ENCODE data around the gene PPP1R1A.

Gene PPP1R1A

DNA sequence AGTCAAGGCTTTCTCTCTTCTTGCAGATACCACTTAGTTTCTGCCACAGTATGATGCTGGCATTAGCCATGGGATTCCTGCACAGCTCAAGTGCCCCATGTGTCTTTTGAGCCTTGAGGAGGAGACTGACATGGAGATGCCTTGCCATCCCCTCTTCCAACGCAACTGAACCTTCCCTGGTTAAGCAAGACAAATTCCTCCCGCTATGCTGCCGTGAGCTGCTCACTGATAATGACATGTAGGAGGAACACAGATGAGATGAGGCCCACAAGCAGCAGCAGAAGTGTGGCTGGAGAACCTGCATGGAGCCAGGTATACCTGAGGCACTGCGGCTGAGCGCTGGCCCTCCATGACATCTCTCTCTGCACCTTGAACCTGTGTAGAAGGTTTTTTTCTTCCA lies 15.4 kb upstream of the PPP1R1A start:
- H3K4me3 ChIP-seq (ENCODE audit: low read depth, low read length), result no peak overlapping the region

DNA sequence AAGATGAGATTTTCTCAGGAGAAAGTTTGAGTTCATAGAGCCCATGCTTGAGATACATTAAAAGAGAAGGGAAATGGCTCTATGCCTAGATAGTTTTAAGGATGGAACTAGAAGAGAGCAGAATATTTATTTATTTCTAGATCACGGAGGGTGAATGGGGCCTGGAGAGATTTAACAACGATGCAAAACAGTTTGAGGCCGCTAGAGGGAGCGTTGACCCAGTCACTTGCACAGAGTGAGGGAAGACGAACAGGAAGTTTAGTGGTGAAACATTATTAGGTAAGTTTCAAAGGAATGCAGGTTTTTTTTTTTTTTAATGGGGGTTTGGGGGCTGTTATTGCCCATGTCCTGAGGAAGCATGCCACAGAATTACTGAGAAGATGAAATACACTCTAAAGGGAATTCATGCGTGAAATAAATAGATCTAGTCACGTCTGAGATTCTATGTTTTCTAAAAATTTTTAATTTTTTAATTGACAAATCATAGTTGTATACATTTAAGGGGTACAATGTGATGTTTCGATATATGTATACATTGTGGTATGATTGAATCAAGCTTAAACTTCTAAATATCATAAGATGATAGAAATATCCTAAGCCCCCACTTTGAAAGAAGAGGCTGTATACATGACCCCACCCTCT lies 14.8 kb upstream of the PPP1R1A start:
- H3K4me3 ChIP-seq (ENCODE audit: low read depth, low read length), result no peak overlapping the region

DNA sequence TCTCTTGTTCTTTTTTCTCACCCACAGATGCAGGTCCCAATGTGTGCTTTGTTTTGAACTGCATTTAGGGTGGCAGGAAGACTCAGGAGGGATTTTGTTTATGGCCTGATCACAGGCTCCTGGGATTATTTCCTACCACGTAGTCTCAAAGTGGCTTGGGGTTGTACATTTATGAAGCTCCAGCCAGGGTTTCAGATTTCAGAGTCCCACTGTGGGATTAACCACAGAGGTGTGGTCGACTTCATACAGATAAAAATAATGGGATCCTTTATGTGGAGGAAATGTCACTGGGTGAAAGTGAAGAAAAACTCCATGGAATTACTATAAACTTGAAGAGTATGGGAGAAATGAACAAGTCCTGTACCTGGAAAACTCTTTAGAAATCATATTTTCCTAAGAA lies 14.2 kb upstream of the PPP1R1A start:
- H3K4me3 ChIP-seq (ENCODE audit: low read depth, low read length), result no peak overlapping the region

GRCh38 chr12:54601841-54602240 lies 13.4 kb upstream of the PPP1R1A start:
- H3K4me3 ChIP-seq (ENCODE audit: low read depth, low read length), result no peak overlapping the region

GRCh38 chr12:54598970-54599369 lies 10.5 kb upstream of the PPP1R1A start:
- no peak overlapping the region for H3K4me3 ChIP-seq (ENCODE audit: low read depth, low read length)

DNA sequence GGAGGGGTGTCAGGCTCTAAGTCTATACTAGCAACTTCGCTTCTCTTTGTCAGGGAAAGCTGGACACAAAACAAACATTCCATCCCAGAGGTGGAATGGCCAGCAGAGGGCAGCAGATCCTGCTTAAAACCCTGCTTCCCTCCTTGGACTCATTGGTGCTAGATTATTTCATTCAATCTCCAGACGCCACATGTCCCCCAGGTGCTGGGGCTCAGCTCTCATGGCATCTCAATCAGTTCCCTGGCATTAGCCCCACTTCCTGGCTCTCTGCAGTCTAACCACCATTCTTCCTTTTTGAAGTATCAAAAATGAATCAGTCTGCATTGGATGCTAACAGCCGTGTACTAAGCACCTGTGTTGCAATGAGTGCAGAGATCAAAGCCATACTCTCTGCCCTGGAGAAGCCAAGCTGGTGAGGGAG lies 8.1 kb upstream of the PPP1R1A start:
- H3K4me3 ChIP-seq (ENCODE audit: low read depth, low read length), result no peak overlapping the region

DNA sequence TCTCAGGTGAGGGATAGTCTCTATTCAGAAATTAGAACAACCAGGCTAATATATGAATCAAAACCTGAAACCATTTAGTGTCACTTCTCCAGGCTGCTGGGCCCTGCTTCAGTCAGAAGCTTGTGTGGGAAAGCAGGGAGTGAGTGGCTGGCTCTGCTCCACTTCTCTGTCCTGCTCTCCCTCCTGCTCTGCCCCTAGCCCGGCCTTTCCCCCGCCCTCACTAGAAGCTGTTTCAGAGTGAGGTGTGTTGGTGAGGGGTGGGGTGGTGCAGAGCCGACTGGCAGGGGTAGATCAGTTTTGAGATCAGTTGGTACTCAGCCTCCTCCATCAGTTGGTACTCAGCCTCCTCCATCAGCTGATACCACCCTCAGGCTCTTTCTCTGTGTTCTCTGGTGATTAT lies 7.0 kb upstream of the PPP1R1A start:
- no peak overlapping the region for H3K4me3 ChIP-seq (ENCODE audit: low read depth, low read length)

GRCh38 chr12:54593725-54594124 lies 5.3 kb upstream of the PPP1R1A start:
- H3K4me3 ChIP-seq (ENCODE audit: low read depth, low read length), result no peak overlapping the region

- no peak overlapping the region for H3K4me3 ChIP-seq (ENCODE audit: low read depth, low read length)
Measured at GRCh38 chr12:54593135-54593534, 4.7 kb upstream of the PPP1R1A start.

- no peak overlapping the region for H3K4me3 ChIP-seq (ENCODE audit: low read depth, low read length)
Measured at GRCh38 chr12:54592316-54592715, 3.9 kb upstream of the PPP1R1A start.

DNA sequence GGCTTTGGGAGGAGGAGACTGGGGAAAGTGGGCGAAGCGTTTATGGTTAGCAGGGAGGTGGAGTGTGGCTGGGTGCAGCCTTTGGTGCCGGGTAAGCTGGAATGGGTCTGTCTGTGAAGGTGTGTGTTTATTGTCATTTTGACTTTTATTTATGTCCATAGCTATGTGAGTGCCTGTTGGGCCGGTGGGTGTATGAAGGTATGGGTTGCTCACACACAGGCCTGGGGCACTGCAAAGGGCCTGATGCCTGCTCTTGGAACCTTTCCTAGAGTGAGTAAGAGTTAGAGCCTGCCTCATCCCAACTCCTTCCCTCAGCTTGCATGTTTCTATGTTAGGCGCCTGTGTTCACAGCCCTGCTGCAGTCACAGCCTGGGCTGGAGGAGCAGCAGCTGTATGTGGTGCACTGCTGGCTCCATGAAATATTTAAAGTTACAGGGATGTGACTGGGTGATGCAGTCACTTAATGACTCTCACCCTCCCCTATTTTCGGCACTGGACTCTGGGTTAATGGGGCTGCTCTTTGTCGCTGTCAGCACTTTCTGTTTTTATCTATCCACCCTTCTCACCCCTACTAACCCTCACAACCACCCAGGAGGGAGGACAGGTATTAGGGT lies 2.6 kb upstream of the PPP1R1A start:
- no peak overlapping the region for H3K4me3 ChIP-seq (ENCODE audit: low read depth, low read length)

DNA sequence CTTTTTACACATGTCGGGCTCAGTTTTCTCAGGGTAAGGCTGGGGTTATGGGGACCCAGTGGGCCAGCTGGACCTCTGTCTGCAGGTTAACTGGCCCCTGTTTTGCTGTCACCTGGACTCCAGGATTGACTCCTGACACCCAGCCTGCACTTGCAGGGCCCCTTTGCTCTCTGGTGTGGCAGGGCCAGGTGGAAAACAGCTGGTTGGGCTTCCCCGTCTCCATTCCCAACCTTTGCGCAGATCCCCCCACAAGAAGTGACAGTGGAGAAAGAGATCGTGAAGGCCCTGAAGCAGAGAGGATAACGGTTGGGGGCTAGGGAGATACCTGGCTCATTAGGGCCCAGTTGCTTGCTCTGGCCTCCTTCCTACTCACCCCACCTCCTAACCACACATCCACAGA lies 1.5 kb upstream of the PPP1R1A start:
- H3K4me3 ChIP-seq (ENCODE audit: low read depth, low read length), result no peak overlapping the region

GRCh38 chr12:54588890-54589267 lies 420 bp upstream of the PPP1R1A start:
- H3K4me3 ChIP-seq (ENCODE audit: low read depth, low read length), result peak overlapping the region; percentile 44

- H3K4me3 ChIP-seq (ENCODE audit: low read depth, low read length), result peak overlapping the region; percentile 55
Measured at GRCh38 chr12:54587315-54587873, 1.1 kb downstream of the PPP1R1A start.

DNA sequence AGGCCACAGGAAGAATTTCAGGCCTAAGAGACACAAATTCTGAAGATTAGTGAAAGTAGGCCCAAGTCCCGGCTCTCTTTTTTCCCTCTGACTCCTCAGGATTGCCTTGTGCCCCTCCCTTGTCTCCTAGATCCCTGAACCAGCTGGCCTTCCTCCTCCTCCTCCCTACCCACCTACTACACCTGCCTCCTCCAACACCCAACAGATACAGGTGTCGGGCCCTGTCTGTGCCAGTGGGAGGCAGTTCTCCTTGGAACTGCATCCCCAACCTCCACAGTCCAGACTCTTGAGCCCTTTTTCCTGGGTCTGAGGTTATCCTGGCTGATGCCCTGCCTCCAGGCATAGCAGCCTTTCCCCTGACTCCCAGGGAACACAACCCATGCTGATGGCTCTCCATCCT lies 1.8 kb downstream of the PPP1R1A start:
- H3K4me3 ChIP-seq (ENCODE audit: low read depth, low read length), result no peak overlapping the region

GRCh38 chr12:54585243-54585642 lies 3.2 kb downstream of the PPP1R1A start:
- H3K4me3 ChIP-seq (ENCODE audit: low read depth, low read length), result no peak overlapping the region

- no peak overlapping the region for H3K4me3 ChIP-seq (ENCODE audit: low read depth, low read length)
Measured at GRCh38 chr12:54584128-54584527, 4.3 kb downstream of the PPP1R1A start.

DNA sequence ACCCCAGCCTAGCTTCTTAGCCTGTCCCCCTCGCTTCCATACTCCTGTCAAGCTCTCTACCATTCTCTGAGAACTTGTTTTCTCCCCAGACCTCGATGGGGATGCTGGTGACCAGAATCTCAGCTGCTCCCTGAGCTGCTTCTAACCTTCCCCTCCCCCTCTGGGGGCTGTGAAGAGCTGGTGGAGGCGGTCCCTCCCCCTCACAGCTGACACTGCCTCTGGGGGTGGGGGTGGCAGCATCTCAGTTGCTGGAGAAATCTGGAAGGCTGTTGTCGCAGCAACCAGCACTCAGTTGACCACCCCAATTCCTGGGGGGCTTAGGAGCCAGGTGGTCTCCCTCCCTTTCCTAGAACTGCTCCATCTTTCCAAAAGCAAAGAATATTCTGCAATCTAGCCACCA lies 4.7 kb downstream of the PPP1R1A start:
- no peak overlapping the region for H3K4me3 ChIP-seq (ENCODE audit: low read depth, low read length)

DNA sequence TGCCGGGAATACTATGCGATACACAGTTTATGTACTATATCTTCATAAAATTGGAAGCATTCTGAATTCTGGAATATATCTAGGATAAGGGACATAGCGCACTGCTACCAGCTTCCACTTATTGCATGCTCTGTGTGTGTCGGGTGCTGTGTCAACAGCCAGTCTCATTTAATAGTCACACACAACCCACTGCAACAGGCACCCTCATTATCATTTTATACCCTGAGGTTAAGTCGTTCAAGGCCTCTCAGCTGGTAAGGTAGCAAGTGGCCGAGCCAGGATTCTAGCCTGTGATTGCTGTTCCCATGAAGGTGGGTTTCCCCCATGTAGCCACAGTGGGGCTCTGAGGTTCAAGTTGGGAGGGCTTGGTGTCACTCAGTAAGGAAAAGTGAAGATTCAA lies 7.0 kb downstream of the PPP1R1A start:
- no peak overlapping the region for H3K4me3 ChIP-seq (ENCODE audit: low read depth, low read length)

GRCh38 chr12:54579696-54580333 lies 8.6 kb downstream of the PPP1R1A start:
- H3K4me3 ChIP-seq (ENCODE audit: low read depth, low read length), result no peak overlapping the region

DNA sequence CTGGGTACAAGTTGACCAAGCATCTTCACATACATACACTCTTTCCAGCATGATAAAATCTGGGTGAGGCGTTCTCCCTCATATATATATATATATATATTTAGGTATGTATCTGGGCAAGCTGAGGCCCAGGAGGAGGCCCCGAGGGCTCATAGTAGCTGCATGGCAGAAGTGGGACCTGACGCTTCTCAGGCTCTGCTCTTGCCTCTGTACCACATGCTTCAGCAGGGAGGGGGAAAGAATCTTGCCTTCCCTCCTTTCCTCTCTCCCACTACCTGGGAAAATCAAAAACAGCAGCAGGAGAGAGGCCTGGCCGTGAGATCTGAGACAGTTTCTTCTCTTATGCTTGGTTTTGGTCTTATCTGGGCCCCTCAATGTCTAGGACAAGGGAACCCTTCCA lies 9.2 kb downstream of the PPP1R1A start:
- no peak overlapping the region for H3K4me3 ChIP-seq (ENCODE audit: low read depth, low read length)

GRCh38 chr12:54578778-54579177 lies 9.7 kb downstream of the PPP1R1A start:
- H3K4me3 ChIP-seq (ENCODE audit: low read depth, low read length), result no peak overlapping the region
